H9 (cell line): ENCODE measurements around the gene SREK1IP1. TPM values are rescaled to one million over a fixed set of nuclear protein-coding genes. Genes with fewer than 3 reads are reported as not detected.

ENCODE experiments used
- DNase-seq: peaks from one replicate; pipeline ENCODE4 v3.0.0-alpha.2; 2017
- H2AFZ ChIP-seq: one replicate; pipeline ENCODE4 v1.6.1; 2013; ENCODE audit warnings: mild to moderate bottlenecking, low read length, control low read depth, moderate library complexity
- H2AK5ac ChIP-seq: 2 replicates; pipeline ENCODE4 v1.6.1; 2013; ENCODE audit warnings: low read length, control low read depth, mixed read lengths; ENCODE audit not compliant: insufficient read length
- H2BK120ac ChIP-seq: one replicate; pipeline ENCODE4 v1.6.1; 2013; ENCODE audit warnings: low read depth, mild to moderate bottlenecking, low read length, control low read depth, inconsistent platforms; ENCODE audit not compliant: poor library complexity, severe bottlenecking
- H2BK12ac ChIP-seq: 2 replicates; pipeline ENCODE4 v1.6.1; 2013; ENCODE audit warnings: low read length, control low read depth, mixed read lengths, low read depth; ENCODE audit not compliant: insufficient read length
- H2BK15ac ChIP-seq: 2 replicates; pipeline ENCODE4 v1.6.1; 2013; ENCODE audit warnings: low read depth, low read length, control low read depth
- H2BK20ac ChIP-seq: one replicate; pipeline ENCODE4 v1.6.1; 2013; ENCODE audit warnings: low read depth, mild to moderate bottlenecking, low read length, control low read depth, inconsistent platforms; ENCODE audit not compliant: poor library complexity, severe bottlenecking
- H2BK5ac ChIP-seq: 2 replicates; pipeline ENCODE4 v1.6.1; 2013; ENCODE audit warnings: low read length, control low read depth, mixed read lengths; ENCODE audit not compliant: insufficient read length
- H3K14ac ChIP-seq: 2 replicates; pipeline ENCODE4 v1.6.1; 2013; ENCODE audit warnings: low read length, control low read depth; ENCODE audit not compliant: insufficient read depth
- H3K18ac ChIP-seq: 2 replicates; pipeline ENCODE4 v1.6.1; 2013; ENCODE audit warnings: low read depth, mild to moderate bottlenecking, mixed read lengths, low read length, control low read depth; ENCODE audit not compliant: insufficient read length
- H3K23ac ChIP-seq: 2 replicates; pipeline ENCODE4 v1.6.1; 2013; ENCODE audit warnings: low read length, control low read depth, mixed read lengths, low read depth; ENCODE audit not compliant: insufficient read length
- H3K23me2 ChIP-seq: 2 replicates; pipeline ENCODE4 v1.6.1; 2013; ENCODE audit warnings: low read depth, mild to moderate bottlenecking, mixed read lengths, low read length, control low read depth; ENCODE audit not compliant: insufficient read length, poor library complexity, severe bottlenecking
- H3K27ac ChIP-seq: 2 replicates; pipeline ENCODE4 v1.5.1; 2013; ENCODE audit warnings: low read length, control low read depth, mixed read lengths, low read depth; ENCODE audit not compliant: insufficient read length
- H3K27me3 ChIP-seq: 2 replicates; pipeline ENCODE4 v1.6.1; 2013; ENCODE audit warnings: low read length, control low read depth, inconsistent platforms; ENCODE audit not compliant: insufficient read depth
- H3K4ac ChIP-seq: 2 replicates; pipeline ENCODE4 v1.6.1; 2013; ENCODE audit warnings: low read depth, mild to moderate bottlenecking, control low read depth, inconsistent platforms, low read length, moderate library complexity
- H3K4me1 ChIP-seq: 2 replicates; pipeline ENCODE4 v1.6.1; 2013; ENCODE audit warnings: low read length, control low read depth, inconsistent platforms; ENCODE audit not compliant: insufficient read depth
- H3K4me2 ChIP-seq: 2 replicates; pipeline ENCODE4 v1.6.1; 2013; ENCODE audit warnings: low read length, control low read depth, mixed read lengths; ENCODE audit not compliant: insufficient read length, insufficient read depth
- H3K56ac ChIP-seq: 2 replicates; pipeline ENCODE4 v1.6.1; 2013; ENCODE audit warnings: low read depth, mild to moderate bottlenecking, mixed read lengths, low read length, control low read depth; ENCODE audit not compliant: insufficient read length
- H3K79me1 ChIP-seq: 2 replicates; pipeline ENCODE4 v1.6.1; 2013; ENCODE audit warnings: low read depth, mild to moderate bottlenecking, moderate library complexity, low read length, control low read depth, inconsistent platforms; ENCODE audit not compliant: insufficient read depth, poor library complexity, severe bottlenecking
- H3K79me2 ChIP-seq: 2 replicates; pipeline ENCODE4 v1.6.1; 2013; ENCODE audit warnings: low read length, control low read depth, inconsistent platforms; ENCODE audit not compliant: insufficient read depth
- H3K9ac ChIP-seq: 2 replicates; pipeline ENCODE4 v1.6.1; 2013; ENCODE audit warnings: low read length, control low read depth, mixed read lengths; ENCODE audit not compliant: insufficient read length; ENCODE audit errors: extremely low read depth
- H3K9me3 ChIP-seq: one replicate; pipeline ENCODE4 v1.6.1; 2013; ENCODE audit warnings: low read depth, low read length, inconsistent platforms; ENCODE audit not compliant: control insufficient read depth
- H3T11ph ChIP-seq: one replicate; pipeline ENCODE4 v1.6.1; 2013; ENCODE audit warnings: mild to moderate bottlenecking, low read length, control low read depth, inconsistent platforms
- H4K20me1 ChIP-seq: one replicate; pipeline ENCODE4 v1.6.1; 2013; ENCODE audit not compliant: control insufficient read depth, insufficient read length, insufficient read depth
- H4K5ac ChIP-seq: 2 replicates; pipeline ENCODE4 v1.6.1; 2013; ENCODE audit warnings: low read depth, mild to moderate bottlenecking, mixed read lengths, low read length, control low read depth; ENCODE audit not compliant: insufficient read length
- H4K8ac ChIP-seq: replicated peaks from 2 replicates; pipeline ENCODE4 v1.6.1; 2013; ENCODE audit warnings: low read length, control low read depth, mixed read lengths, low read depth; ENCODE audit not compliant: insufficient read length
- H4K91ac ChIP-seq: 2 replicates; pipeline ENCODE4 v1.6.1; 2013; ENCODE audit warnings: low read depth, mild to moderate bottlenecking, moderate library complexity, mixed read lengths, low read length, control low read depth; ENCODE audit not compliant: insufficient read length
- H3K27ac Mint-ChIP-seq, 3 experiments: 2 replicates in 2 of 3; 3 replicates in 1 of 3; pipeline ENCODE4 v1.8.0; 2020 to 2021; ENCODE audit warnings: mixed read lengths in 3 of 3, mild to moderate bottlenecking in 1 of 3, moderate library complexity in 1 of 3
- H3K27me3 Mint-ChIP-seq: 2 replicates; pipeline ENCODE4 v1.8.0; 2021; ENCODE audit warnings: low read depth, mild to moderate bottlenecking, moderate library complexity, mixed read lengths
- H3K36me3 Mint-ChIP-seq, 3 experiments: 2 replicates in 2 of 3; 3 replicates in 1 of 3; pipeline ENCODE4 v1.8.0; 2020 to 2021; ENCODE audit warnings: low read depth in 3 of 3, mixed read lengths in 3 of 3; ENCODE audit not compliant: insufficient read depth in 1 of 3
- H3K4me1 Mint-ChIP-seq, 2 experiments: 2 replicates each; pipeline ENCODE4 v1.8.0; 2020; ENCODE audit warnings: mixed read lengths in 2 of 2
- H3K4me3 Mint-ChIP-seq, 2 experiments: 2 replicates in 1 of 2; 3 replicates in 1 of 2; pipeline ENCODE4 v1.8.0; 2020 to 2021; ENCODE audit warnings: mild to moderate bottlenecking in 2 of 2, mixed read lengths in 2 of 2, moderate library complexity in 1 of 2
- H3K9me3 Mint-ChIP-seq, 2 experiments: 2 replicates in 1 of 2; 3 replicates in 1 of 2; pipeline ENCODE4 v1.8.0; 2020; ENCODE audit warnings: mild to moderate bottlenecking in 2 of 2, mixed read lengths in 2 of 2, moderate library complexity in 1 of 2
- CTCF ChIP-seq: fragments of 200-600 bp; sonication (generic); conservative IDR thresholded peaks from 3 replicates; pipeline ENCODE4 v1.8.0; 2021; ENCODE audit warnings: antibody characterized with exemption, mild to moderate bottlenecking
- WGBS: extraction: QIAGEN DNeasy Blood & Tissue Kit; methylation state at CpG from one replicate; pipeline ENCODE4 v1.1.7; 2013; ENCODE audit warnings: missing lambda C conversion rate, low lambda C conversion rate, mixed read lengths; ENCODE audit not compliant: insufficient read length; ENCODE audit errors: extremely low coverage; 5-methylcytosine and 5-hydroxymethylcytosine counted together
- total RNA-seq: library from RNA; stranded (reverse); gene quantifications from 2 replicates; pipeline ENCODE4 v1.2.1, GENCODE V29; 2021

SREK1IP1 gene
- total RNA-seq, 1 experiment from 2014 or later, result 28.6 TPM

- Histone ChIP-seq H3K23ac (no peak overlapping the region), H3K4ac (no peak overlapping the region), H4K8ac (no peak overlapping the region), H2AFZ (no peak overlapping the region), H2AK5ac (no peak overlapping the region), H2BK5ac (no peak overlapping the region), H3K9me3 (no peaks in the 10 kb centered on the region), H3T11ph (no peak overlapping the region), H2BK120ac (no peak overlapping the region), H2BK12ac (no peak overlapping the region), H3K27ac (no peak overlapping the region), H2BK15ac (no peak overlapping the region), H3K23me2 (no peaks in the 10 kb centered on the region), H3K14ac (no peak overlapping the region), H3K4me2 (no peak overlapping the region), H3K79me2 (no peaks in the 10 kb centered on the region; the same call in 1 of the 2 replicates), H3K79me1 (no peaks in the 10 kb centered on the region), H3K4me1 (no peaks in the 10 kb centered on the region), H3K27me3 (no peaks in the 10 kb centered on the region), H4K5ac (no peak overlapping the region), H2BK20ac (no peak overlapping the region), H3K18ac (no peak overlapping the region), H4K20me1 (no peaks in the 10 kb centered on the region), H3K9ac (no peak overlapping the region), H4K91ac (no peak overlapping the region), H3K56ac (no peak overlapping the region)
- H3K27me3 Mint-ChIP-seq, result no peaks in the 10 kb centered on the region
- H3K27ac Mint-ChIP-seq, result no peak overlapping the region
- peaks cover 8 to 14% (median 10%) of the 10 kb centered on the region in 3 experiments; a peak in 5 of 7 replicates for H3K36me3 Mint-ChIP-seq
- no peaks in the 10 kb centered on the region for H3K9me3 Mint-ChIP-seq
- no CpG with 5 or more reads among the region's 3 CpGs for WGBS
- peak; percentile 94 for TF ChIP-seq CTCF
- H3K4me1 Mint-ChIP-seq, result no peaks in the 10 kb centered on the region
- peak; percentile 39 for DNase-seq
- no peak overlapping the region for H3K4me3 Mint-ChIP-seq
These were observed 16.0 kb upstream of the SREK1IP1 start for GRCh38 chr5:64784451-64785025.
